Islet precursor cell (in vitro differentiated cells): ENCODE data around the gene FCSK.

Experiments used
- DNase-seq: peaks from one replicate; pipeline ENCODE4 v3.0.0-alpha.2; 2018

FCSK gene

GRCh38 chr16:70457446-70458166 is 3.2 kb downstream of the FCSK start:
- no peak for DNase-seq

GRCh38 chr16:70460737-70461261 is 6.4 kb downstream of the FCSK start:
- DNase-seq: peak; percentile 54

- no peak for DNase-seq
These were observed 8.8 kb downstream of the FCSK start for GRCh38 chr16:70463235-70463634.

- no peak for DNase-seq
These were observed 11.8 kb downstream of the FCSK start for GRCh38 chr16:70465999-70466804.

- no peak for DNase-seq
These were observed 12.3 kb downstream of the FCSK start for GRCh38 chr16:70466805-70467076.

GRCh38 chr16:70467113-70467512 is 12.7 kb downstream of the FCSK start:
- no peak for DNase-seq

- no peak for DNase-seq
These were observed 13.2 kb downstream of the FCSK start for GRCh38 chr16:70467608-70468007.

GRCh38 chr16:70468776-70469525 is 14.6 kb downstream of the FCSK start:
- no peak for DNase-seq

GRCh38 chr16:70470141-70470926 is 15.9 kb downstream of the FCSK start:
- peak; percentile 46 for DNase-seq

- peak; percentile 87 for DNase-seq
These were observed 16.5 kb downstream of the FCSK start for GRCh38 chr16:70470927-70471341.

GRCh38 chr16:70472786-70473433 is 18.5 kb downstream of the FCSK start:
- peak; percentile 47 for DNase-seq

GRCh38 chr16:70473446-70474319 is 19.3 kb downstream of the FCSK start:
- DNase-seq: peak; percentile 48

GRCh38 chr16:70474320-70475053 is 20.1 kb downstream of the FCSK start:
- peak; percentile 52 for DNase-seq

GRCh38 chr16:70475054-70475871 is 20.9 kb downstream of the FCSK start:
- DNase-seq: peak; percentile 78

- DNase-seq: peak; percentile 75
These were observed 22.1 kb downstream of the FCSK start for GRCh38 chr16:70476272-70477020.

GRCh38 chr16:70478169-70478568 is 23.8 kb downstream of the FCSK start:
- DNase-seq: peak; percentile 54

GRCh38 chr16:70478912-70479341 is 24.5 kb downstream of the FCSK start:
- peak; percentile 47 for DNase-seq
